Neural progenitor cell (in vitro differentiated cells): ENCODE results near the gene BRSK2.

Source experiments
- CTCF ChIP-seq: fragments of 200-600 bp; sonication (generic); IDR thresholded peaks from 2 replicates; pipeline ENCODE4 v1.5.1; 2017; ENCODE audit warnings: antibody characterized with exemption, mild to moderate bottlenecking
- EZH2 ChIP-seq: fragments of 200-600 bp; sonication (generic); IDR thresholded peaks from 2 replicates; pipeline ENCODE4 v1.6.1; 2017; ENCODE audit warnings: antibody characterized with exemption, mild to moderate bottlenecking, moderate library complexity

- no peak for TF ChIP-seq EZH2
- TF ChIP-seq CTCF = no peak
Observed at GRCh38 chr11:1440066-1440465, 50.3 kb downstream of the BRSK2 start.
